ENCODE results near the gene TMEM97. TPM values are rescaled to one million over a fixed set of nuclear protein-coding genes. Genes with fewer than 3 reads are reported as not detected.

The TMEM97 gene
- total RNA-seq, 1 donor from 2014 or later, result 2.1 TPM

DNA sequence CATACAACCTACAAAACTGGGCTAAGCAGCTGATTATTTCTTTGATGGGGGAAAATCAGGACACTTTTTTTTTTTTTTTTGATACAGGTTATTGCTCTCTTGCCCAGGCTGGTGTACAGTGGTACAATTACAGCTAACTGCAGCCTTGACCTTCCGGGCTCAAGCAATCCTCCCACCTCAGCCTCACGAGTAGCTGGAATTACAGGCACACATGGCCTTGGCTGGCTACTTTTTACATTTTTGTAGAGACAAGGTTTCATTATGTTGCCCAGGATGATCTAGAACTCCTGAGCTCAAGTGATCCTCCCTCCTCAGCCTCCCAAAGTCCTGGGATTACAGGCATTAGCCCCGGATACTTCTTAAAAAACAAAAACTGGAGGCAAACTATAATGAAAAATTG lies 20.6 kb upstream of the TMEM97 start:
- intact Hi-C loops (cut with micrococcal nuclease), result no loop called here

DNA sequence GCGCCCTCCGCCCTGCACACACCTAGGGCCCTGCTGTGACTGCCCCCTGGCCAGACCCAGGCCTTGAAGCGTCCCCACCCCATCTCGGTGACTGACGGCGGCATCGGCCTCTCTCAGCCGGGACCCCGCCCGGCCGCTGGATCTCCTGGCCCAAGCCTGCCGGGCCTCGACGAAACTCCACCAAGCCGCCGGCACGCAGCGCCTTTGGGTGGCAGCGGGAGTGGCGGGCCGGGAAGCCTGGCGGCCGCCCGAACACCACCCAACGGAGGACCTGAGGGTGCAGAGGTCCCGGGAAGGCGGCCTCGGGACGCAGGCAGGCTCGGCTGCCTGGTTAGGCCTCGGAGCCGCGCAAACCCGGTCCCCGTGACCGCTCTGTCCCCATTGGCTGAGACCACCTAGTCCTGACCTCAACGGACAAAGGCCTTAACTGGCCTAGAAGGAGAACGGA lies 12.0 kb upstream of the TMEM97 start:
- DNase-seq, result no peak
- Histone ChIP-seq H3K4me3 (no peak overlapping the region), H3K27ac (replicated peaks) (no peak overlapping the region), H3K4me1 (no peaks in the 10 kb centered on the region), H3K27me3 (ENCODE audit: low read depth) (peaks cover 27% of the 10 kb centered on the region), H3K9me3 (replicated peaks) (no peaks in the 10 kb centered on the region), H3K36me3 (no peaks in the 10 kb centered on the region)
- intact Hi-C loops (cut with micrococcal nuclease), result no loop called here
- TF ChIP-seq, protein P1, sequence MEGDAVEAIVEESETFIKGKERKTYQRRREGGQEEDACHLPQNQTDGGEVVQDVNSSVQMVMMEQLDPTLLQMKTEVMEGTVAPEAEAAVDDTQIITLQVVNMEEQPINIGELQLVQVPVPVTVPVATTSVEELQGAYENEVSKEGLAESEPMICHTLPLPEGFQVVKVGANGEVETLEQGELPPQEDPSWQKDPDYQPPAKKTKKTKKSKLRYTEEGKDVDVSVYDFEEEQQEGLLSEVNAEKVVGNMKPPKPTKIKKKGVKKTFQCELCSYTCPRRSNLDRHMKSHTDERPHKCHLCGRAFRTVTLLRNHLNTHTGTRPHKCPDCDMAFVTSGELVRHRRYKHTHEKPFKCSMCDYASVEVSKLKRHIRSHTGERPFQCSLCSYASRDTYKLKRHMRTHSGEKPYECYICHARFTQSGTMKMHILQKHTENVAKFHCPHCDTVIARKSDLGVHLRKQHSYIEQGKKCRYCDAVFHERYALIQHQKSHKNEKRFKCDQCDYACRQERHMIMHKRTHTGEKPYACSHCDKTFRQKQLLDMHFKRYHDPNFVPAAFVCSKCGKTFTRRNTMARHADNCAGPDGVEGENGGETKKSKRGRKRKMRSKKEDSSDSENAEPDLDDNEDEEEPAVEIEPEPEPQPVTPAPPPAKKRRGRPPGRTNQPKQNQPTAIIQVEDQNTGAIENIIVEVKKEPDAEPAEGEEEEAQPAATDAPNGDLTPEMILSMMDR (IDR thresholded peaks at IDR 0.05; ENCODE audit: borderline replicate concordance), result no peak

More for the DNA sequence above, 20.6 kb upstream of the TMEM97 start:
- H3K4me1 ChIP-seq, result no peaks in the 10 kb centered on the region
- TF ChIP-seq, protein P1 (IDR thresholded peaks at IDR 0.05; ENCODE audit: borderline replicate concordance), result no peak
- peaks cover 5% of the 10 kb centered on the region for H3K27me3 ChIP-seq (ENCODE audit: low read depth)
- no peak overlapping the region for H3K27ac ChIP-seq (replicated peaks)
- no peak overlapping the region for H3K4me3 ChIP-seq
- no peak for DNase-seq
- no peaks in the 10 kb centered on the region for H3K36me3 ChIP-seq
- H3K9me3 ChIP-seq (replicated peaks), result no peaks in the 10 kb centered on the region

DNA sequence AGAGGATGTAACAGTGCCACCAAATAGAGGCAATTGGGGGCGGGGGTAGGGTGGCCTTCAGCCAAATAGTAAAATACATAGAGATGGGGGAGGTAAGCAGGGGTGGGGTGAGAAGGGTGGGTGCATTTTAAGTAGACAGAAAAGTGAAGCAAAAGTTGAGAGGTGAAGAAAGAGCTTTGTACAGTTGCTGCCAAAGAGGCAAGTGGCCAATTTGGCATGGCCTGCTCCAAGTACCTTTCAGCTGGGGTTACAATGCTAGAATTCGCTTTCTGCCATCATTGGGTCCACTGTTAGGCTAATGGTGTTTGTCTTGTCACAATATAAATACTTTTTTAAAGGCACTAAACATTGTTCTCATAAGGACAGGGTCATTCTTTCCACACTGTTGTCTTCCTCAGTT lies 5.2 kb upstream of the TMEM97 start:
- no peak for DNase-seq
- Histone ChIP-seq H3K4me3 (no peak overlapping the region), H3K4me1 (peaks cover 10% of the 10 kb centered on the region), H3K27me3 (ENCODE audit: low read depth) (peaks cover 8% of the 10 kb centered on the region), H3K36me3 (no peaks in the 10 kb centered on the region), H3K27ac (replicated peaks) (no peak overlapping the region), H3K9me3 (replicated peaks) (no peaks in the 10 kb centered on the region)
- intact Hi-C loops (cut with micrococcal nuclease), result no loop called here
- TF ChIP-seq, protein P1 (IDR thresholded peaks at IDR 0.05; ENCODE audit: borderline replicate concordance), result no peak

DNA sequence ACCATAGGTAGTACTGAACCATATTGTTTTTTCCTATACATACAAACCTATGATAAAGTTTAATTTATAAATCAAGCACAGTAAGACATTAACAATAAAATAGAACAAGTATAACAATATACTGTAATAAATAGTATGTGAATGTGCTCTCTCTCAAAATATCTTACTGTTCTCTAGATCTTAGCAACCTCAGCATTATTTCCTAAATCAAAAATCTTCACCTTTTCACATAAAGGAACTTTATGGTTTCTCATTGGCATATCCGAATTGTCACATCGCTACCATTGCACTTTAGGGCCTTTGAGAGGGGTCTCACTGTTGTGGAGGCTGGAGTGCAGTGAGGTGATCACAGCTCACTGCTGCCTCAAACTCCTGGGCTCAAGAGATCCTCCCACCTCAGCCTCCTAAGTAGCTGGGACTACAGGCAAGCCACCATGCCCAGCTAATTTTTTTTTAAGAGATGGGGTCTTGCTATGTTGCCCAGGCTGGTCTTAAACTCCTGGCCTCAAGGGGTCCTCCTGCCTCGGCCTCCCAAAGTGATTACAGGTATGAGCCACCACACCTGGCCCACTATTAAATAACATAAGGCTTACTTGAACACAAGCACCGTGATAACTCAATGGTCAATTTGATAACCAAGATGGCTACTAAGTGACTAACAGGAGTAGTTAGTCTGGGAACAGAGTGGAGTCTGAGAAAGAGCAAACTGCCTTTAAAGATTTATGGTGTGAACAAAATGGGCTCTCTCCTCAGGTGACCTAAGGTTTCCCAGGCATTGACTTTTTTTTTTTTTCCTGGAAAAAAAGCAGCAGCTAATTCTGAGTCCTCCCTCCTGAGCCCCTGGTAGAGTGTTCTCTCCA lies 2.9 kb upstream of the TMEM97 start:
- no peak for DNase-seq
- Histone ChIP-seq H3K27ac (replicated peaks) (no peak overlapping the region), H3K4me1 (peaks cover 21% of the 10 kb centered on the region), H3K27me3 (ENCODE audit: low read depth) (peaks cover 3% of the 10 kb centered on the region), H3K9me3 (replicated peaks) (no peaks in the 10 kb centered on the region), H3K36me3 (no peaks in the 10 kb centered on the region), H3K4me3 (no peak overlapping the region)
- TF ChIP-seq, protein P1 (IDR thresholded peaks at IDR 0.05; ENCODE audit: borderline replicate concordance), result no peak
- intact Hi-C loops (cut with micrococcal nuclease), result no loop called here

DNA sequence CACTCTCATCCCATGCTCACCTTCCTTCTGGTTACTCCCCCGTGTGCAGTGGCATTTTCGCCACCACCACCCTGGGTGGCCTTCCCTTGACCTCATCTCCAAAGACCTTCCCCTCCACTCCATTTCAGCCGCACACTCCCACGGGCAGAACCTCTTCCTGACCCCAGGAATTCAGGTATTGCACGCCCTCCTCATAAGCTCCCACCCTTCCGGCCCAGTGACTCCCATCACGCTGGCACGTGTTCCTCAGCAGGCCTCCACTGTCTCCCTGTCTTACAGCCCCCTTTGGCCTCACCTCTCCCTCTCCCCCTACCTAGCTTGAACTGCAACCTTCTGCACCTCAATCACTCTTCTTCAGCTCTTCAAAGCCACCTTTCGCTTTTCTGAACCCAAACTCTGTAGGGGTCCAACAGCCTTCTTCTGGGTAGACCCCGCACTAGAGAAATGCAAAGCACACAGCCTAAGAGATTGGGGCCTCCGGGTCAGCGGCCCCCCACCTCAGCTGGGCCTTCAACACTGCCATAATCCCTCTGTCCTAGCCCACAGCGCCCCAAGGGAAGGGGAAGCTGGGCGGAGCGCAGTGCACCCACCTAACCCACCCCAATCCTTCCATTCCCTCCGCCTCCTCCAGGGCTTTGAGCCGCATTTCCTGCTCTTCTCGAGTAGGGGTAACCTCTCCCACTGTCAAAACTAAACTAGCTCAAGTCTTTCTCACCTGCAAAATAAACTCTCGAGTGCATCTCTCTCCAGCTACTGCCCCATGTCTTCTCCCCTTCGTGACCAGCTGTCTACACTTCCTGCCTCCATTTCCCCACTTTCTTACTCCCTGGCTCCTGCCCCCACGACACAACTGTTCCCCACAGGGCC lies 1.7 kb upstream of the TMEM97 start:
- Histone ChIP-seq H3K27me3 (ENCODE audit: low read depth) (peaks cover 3% of the 10 kb centered on the region), H3K9me3 (replicated peaks) (no peaks in the 10 kb centered on the region), H3K27ac (replicated peaks) (no peak overlapping the region), H3K4me1 (peaks cover 21% of the 10 kb centered on the region), H3K4me3 (peak overlapping the region; percentile 82), H3K36me3 (no peaks in the 10 kb centered on the region)
- no peak for DNase-seq
- intact Hi-C loops (cut with micrococcal nuclease), result no loop called here
- TF ChIP-seq, protein P1 (IDR thresholded peaks at IDR 0.05; ENCODE audit: borderline replicate concordance), result no peak

Measured in left ventricle myocardium inferior (tissue), 1 donor.